HG02571 (cell line): ENCODE results near the gene STK32B.

Source experiments
- ATAC-seq: cut with Tn5 transposase; IDR thresholded peaks from one replicate; pipeline ENCODE4 v1.9.1; 2021; ENCODE audit warnings: mild to moderate bottlenecking, moderate library complexity; ENCODE audit not compliant: unreplicated experiment

STK32B gene

DNA sequence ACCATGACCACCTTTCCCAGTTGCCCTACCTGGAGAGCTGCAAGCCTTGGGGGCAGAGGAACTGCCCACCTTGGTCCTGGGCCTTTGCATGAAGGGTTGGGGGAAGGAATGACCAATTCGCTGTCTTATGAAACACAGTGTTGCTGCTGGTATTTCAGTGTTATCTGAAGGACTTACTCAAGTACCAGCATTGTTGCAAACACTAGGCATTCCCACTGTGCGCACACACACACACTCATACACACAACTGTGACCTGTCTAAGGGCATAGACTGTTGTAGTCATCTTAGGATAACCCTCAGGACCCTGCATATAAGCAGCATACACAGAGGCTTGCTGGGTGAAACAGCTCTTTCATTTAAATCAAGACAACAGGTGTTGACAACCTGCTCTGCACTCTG, 446.2 kb downstream of the STK32B start:
- no peak for ATAC-seq

DNA sequence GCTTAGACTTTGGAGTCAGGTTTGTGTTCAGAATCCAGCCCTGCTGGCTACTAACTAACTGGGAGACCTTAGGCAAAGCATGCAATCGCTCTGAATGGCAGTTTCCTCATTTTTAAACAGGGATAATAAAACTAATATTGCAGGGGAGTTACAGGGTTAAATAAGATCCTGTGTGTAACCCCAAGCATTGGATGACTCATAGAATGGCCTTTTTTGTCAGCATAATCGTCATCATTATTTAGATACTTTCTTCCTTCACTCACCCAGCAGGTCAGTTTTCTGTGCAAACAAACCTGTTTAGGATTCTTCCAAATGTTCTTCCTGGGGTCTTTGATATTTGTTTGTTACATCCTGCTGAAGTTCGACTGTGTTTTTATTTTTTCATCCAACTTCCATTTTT, 448.9 kb downstream of the STK32B start:
- no peak for ATAC-seq

DNA sequence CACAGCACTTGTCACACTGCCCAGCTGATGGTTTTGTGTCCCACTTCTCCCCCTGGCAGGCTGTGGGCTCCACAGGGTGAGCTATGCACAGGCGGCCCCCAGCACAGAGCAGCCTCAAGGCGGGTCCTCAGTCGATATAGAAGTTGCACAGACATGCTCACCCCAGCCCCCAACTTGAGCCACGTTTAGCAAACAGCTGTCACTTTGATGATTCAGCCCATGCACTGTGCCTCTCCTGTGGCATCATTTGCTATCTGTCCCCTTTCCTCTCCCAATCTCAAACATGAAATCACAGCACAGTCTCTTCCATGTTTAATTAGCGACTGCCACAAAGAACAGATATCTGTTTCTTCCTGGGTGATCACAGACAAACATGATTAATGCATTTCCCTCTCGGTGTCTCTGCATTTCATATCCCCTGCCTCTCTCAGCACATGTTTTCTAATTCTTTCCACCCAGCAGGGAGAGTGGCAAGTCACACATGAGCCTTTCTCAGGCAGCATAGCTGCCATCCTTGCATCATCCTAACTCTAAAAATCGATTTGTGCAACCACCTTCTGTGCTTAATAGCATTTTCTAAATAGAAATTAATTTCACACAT, 452.2 kb downstream of the STK32B start:
- ATAC-seq = no peak

DNA sequence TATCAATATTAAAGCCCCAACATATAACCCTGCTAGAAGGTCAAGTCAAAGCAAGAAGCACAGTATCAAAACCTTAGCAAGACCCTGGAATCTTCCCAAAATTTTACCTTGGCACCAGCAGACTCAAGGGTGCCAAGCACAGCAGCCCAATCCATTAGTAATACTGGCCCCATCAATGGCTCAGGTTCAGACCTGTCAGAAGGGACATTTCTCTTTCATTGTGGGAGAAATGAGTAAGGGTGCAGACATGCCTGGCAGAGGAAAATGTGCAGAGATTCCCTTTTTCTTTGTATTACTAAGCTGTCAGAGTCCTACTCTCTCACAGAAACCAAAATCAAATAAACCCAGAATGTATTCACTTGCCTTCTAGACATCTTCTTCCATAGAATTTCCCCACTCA, 453.2 kb downstream of the STK32B start:
- no peak for ATAC-seq

DNA sequence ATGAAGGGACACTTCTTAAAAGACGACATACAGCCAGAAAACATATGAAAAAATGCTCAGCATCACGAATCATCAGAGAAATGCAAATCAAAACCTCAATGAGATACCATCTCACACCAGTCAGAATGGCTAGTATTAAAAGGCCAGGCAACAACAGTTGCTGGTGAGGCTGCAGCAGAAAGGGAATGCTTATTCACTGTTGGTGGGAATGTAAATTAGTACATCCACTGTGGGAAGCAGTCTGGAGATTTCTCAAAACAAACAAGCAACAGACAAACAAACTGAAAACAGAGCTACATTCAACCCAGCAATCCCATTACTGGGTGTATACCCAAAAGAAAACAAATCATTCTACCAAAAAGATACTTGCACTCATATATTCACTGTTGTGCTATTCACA, 459.2 kb downstream of the STK32B start:
- no peak for ATAC-seq

DNA sequence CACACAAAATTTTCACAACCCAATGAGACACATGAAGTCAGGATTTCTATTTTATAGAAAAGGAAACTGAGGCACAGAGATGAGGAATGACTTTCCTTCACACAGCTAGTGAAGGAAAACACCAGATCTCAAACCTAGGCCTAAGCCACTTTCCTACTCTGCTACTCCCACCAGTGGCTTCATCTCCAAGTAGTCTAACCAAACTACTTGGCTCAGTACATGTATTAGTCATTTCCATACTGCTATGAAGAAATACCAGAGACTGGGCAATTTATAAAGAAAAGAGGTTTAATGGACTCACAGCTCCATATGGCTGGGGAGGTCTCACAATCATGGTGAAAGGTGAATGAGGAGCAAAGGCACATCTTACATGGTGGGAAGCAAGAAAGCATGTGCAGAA, 460.5 kb downstream of the STK32B start:
- no peak for ATAC-seq

DNA sequence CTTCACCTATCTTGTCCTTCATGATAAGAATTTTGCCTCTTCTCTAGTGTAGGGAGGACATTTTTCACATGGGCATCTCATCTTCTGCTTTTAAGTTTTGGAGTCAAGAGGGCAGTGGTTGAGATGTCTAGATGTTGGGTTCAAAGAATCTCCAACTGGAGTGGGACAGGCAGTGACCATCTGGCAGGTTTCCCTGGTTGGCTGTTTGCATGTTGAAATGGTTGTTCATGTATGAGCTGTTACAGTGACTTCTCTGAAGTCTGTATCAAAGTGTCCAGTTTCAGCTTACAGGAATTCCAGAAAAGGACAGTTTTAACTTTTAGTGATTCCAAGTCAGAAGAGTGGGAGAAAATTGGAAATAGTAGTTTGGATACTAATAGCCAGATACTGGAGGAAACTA, 464.4 kb downstream of the STK32B start:
- no peak for ATAC-seq

DNA sequence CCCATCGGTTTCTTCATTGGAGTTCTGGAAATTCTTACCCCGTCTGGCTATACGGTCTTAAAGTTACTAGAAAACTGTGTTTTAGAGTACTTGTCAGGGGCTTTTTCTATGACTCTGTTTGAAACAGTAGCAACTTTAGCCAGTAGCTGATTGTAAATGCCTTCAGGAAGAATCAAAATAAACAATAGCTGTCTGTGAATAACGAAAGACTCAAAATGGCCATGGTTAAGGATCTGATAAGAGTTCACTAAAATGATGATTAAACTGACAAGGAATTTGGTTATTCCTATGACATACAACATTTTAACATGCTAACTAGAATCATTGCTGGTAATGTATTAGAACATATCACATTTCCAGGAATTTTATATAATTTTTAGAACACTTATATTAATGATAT, 466.1 kb downstream of the STK32B start:
- ATAC-seq = no peak

DNA sequence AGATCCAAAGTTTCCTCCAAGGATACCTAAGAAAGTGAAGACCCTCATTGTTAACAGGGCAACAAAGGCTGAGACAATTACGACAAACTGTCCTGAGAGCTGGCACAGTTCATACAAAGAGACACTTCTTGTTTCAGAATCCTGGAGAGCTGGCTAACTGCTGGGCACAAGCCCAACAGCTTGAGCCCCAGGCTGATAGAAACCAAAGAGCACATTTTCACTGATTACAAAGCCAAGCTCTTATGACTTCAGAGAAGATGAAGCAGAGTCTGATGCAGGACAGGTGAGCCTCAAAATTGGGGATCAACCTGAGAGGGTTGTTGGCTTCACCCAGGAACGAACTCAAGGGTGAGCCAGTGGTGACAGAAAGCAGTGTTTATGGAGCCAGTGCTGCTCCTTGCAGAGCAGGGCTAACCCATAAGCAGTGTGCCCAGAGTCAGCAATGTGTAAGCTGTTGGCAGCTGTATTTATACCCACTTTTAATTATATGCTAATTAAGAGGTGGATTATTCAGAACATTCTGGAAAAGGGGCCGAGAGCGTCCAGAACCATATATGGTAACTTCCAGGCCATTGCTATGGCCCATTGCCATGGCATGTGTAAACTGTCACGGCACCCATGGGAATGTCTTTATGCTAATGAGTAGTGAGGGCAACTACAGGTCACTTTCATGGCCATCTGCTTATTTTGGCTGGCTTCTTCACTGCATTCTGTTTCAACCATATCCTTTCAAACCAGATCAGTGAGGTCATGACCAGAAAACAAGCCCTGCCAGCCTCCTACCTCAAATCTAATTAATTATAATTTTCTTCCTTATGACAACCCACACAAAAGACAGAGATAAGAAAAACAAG, 473.4 kb downstream of the STK32B start:
- no peak for ATAC-seq

DNA sequence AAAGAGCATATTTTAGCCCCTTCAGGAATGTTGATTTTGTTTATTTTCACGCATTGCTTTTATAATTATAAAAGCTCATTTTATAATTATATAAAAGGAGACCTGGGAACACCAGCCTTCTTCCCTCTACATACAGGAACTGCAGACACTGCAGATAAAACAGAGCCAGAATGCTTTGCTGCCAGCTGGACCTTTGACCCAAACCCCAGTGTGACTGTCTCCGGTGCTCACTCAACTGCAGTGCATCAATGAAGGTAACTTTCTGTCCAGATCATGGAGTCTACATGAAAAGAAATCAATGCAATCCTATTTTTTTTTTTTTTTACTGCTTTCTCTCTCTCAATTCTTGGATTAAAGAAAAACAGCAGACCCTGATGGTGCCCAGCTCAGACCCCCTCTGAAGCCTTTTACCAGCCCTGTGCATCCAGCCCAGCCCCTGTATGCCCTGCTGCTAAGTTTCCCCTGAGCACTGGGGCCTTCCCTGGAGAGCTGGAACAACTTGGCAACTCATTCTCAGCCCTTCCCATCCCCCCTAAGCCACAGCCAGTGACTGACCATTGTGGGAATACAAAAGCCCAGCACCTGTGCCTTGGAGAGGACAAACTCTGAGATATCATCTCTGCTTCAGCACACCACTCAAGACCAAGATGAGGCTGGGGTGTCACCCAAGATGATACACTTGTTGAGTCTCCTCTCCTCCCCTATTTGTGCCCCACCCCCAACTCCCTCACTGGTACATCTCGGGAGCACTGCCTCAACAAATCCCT, 475.0 kb downstream of the STK32B start:
- ATAC-seq = no peak

DNA sequence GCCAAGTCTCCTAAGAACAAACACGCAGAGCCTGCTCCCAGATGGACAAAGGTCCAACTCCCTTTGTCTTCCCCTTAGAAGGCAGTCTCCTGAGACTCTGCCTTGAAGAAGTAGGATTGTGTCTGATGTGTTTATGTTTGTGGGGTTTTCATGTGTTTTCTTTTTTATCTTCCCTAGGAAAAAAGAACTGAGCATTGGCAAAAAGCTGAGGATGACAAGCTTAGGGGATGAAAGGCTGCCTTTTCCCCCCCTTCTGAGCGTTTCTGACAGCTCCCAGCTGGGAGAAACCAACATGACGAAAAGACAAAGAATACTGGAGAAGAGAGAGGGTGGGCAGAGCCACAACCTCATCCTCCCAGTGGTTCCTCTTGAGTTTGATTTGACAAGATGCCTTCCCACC, 475.9 kb downstream of the STK32B start:
- no peak for ATAC-seq

DNA sequence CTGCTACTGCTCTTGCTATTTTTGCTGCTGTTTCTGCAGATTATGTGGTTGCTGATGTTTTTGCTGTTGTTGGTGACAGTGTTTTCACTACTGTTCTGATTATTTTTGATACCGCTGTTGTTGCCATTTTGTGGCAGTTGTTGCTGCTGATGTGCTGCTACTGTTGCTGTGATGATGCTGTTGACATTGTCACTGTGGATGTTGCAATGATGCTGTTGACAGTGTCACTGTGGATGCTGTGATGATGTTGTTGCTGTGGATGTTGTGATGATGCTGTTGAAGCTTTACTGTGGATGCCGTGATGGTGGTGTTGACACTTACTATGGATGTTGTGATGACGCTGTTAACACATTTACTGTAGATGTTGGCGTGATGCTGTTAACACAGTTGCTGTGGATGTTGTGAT, 476.8 kb downstream of the STK32B start:
- no peak for ATAC-seq

DNA sequence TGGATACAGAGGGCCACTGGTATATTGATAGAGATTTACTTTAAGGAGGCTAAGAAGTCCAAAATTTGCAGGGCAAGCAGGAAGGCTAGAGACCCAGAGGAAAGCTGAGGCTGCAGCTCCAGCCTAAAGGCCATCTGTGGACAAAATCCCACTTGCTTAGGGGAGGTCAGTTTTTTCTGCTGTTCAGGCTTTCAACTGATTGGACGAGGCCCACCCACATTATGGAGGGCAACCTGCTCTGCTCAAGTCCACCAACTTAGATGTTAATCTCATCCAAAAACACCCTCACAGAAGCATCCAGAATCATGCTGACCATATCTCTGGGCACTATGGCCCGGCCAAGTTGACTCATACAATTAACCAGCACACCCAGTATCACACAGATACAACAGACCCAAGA, 480.8 kb downstream of the STK32B start:
- ATAC-seq = no peak

DNA sequence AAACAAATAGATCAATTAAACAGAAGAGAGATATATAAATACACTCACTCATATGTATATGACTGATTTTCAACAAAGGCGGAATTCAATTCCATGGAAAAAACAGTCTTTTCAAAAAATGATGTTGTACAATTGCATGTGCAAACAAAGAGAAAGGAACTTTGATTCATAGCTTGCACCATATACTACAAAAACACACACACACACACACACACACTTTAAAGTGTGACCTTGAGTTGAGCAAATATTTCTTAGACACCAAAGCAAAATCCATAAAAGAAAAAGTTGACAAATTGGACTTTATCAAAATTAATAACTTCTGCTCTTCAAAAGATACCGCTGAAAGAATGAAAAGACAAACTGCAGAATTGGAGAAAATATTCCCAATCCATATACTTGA, 488.3 kb downstream of the STK32B start:
- ATAC-seq = no peak

DNA sequence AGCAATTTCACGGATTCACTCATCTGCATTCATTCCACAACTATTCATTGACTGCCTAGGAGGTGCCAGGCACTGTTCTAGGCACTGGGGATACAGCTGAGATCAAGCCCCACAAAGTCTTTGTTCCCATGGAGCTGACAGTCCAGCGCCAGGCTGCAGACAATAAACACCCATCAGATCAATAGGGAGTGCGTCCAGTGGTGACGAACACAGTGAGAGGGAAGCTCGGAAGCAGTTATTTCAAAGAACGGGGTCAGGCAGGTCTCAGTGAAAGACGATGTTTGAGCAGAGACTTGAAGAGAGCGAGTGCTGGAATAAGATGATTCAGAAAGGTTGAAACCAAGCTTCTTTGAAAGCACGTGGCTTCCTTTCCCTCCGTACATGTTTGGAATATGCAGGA, 489.9 kb downstream of the STK32B start:
- ATAC-seq = no peak

DNA sequence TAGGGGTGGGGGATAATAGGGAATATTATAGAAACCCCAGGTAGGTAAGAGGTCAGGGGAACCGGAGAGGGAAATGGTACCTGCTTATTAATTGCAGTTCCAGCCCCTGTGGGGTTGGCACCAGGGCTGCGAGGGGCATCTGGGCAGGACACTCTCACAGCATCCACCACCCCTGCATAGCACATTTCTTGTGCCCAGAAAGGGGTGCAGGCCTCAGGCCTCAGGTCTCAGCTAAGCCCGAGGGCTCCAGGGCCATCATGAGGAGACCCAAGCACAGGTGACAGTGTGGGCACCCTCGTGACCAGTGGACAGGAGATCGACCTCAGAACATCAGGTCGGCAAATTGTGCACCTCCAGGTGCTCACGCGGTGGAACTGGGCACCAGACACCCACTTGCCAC, 492.4 kb downstream of the STK32B start:
- ATAC-seq = no peak

DNA sequence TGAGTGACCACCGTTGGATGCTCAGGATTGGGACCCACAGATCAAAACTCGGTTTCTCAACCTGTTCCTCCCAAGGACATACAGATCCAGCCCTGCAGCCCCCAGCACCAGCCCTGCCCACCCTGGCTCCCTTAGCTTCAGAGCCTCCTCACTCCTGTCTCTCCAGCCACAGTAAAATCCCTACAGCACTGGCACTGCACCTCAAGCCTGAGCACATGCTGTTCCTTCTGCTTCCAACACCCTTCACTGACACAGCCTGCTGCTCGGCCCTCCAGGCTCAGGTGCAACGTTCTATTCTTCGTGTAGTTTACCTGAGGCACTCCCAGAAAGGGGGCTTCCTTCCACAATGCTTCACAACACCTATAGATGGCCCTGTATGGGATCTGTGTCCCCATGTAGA, 493.5 kb downstream of the STK32B start:
- no peak for ATAC-seq

DNA sequence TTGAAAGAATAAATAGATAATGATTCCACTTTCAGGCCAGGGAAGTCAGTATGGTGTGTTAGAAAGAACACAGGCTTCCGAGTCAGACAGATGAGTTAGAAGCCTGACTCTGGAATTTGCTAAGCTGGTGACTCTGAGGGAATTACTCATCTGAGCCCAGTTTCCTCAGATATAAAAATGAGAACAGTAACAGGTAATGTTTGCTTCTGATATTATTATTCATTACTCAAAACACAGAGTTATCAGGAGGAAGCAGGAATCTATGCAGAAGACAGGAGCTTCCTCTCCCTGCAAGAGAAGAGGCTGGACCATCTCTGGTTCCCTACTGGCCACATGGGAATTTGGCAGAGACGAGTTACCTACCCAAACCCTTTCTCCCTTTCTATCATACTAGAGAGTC, 494.0 kb downstream of the STK32B start:
- ATAC-seq = no peak

DNA sequence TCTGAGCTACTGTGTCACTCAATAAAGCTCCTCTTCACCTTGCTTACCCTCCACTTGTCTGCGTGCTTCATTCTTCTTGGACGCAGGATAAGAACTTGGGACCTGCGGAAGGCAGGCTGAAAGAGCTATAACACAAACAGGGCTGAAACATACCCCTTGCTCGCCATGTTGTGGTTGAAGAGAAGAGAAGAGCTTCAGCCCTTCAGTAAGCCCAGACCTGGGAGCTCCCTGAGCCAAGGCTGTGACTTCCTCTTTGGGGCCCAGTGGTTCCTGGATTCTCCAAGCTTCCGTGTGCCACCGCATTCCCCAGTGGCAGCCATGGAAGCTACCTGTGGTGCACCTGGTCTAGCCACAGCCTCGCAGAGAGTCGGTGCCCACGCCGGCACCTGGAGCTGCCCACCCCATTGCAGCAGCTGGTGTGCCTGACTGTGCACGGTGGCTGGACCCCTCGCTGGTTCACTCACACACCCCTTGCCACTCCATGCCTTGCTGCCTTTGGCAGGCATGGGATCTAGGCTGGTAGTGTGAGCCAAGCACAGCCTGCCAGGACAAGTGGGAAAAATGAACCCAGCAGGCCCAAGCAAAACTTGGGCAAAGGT, 496.5 kb downstream of the STK32B start:
- ATAC-seq = no peak
